ENCODE measurements around the gene PID1. TPM values are rescaled to one million over a fixed set of nuclear protein-coding genes. Genes with fewer than 3 reads are reported as not detected.

PID1 gene, protein sequence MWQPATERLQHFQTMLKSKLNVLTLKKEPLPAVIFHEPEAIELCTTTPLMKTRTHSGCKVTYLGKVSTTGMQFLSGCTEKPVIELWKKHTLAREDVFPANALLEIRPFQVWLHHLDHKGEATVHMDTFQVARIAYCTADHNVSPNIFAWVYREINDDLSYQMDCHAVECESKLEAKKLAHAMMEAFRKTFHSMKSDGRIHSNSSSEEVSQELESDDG
- 32.3 and 35.6 TPM in 2 replicates for total RNA-seq (2014; rRNA removed)
- polyA plus RNA-seq (2012) = 44.5 TPM

DNA sequence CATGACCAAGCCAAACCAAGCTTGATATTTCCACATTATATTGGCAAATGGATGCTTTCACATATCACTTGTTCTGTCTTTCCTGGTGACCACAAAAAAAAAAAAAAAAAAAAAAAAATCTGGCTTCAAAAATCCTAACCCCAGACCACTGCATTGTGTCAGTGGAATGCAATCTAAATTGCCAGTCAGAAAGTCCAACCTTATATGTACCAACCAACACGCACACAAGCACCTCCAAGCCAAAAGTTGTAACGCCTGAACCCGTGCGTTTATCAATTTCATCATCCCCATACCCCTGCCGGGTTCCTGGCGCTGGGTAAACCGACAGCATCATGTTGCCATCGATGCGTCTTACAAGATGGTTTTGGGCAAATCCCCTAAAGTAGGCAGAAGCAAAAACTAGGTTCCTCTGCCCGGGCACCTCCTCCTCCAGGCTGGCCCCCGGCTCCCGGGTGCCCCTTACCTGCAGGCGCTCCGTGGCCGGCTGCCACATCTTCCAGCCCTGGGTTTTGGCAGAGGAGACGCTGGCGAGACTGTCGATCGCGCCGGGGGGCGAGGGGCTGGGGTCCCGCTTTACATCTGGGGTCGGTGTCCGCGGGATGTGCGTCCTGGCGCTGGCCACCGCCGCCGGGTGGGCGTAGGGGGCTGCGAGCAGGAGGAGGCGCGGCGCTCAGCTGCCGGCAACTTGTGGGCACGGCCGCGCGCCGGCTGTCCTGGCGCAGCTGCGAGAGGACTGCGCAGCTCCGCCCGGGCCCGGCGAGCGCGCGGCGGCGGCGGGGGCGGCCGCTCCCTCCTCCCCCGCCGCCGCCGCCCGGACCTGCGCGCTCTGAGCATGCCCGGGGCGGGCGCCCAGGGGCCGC lies at the start of gene PID1:
PID1 (minus strand) TSS at position 737 of the 860 bp plus-strand sequence; CDS start at position 493, 244 bp downstream.
- peak; percentile 58 for DNase-seq (ENCODE audit: low read depth)

DNA sequence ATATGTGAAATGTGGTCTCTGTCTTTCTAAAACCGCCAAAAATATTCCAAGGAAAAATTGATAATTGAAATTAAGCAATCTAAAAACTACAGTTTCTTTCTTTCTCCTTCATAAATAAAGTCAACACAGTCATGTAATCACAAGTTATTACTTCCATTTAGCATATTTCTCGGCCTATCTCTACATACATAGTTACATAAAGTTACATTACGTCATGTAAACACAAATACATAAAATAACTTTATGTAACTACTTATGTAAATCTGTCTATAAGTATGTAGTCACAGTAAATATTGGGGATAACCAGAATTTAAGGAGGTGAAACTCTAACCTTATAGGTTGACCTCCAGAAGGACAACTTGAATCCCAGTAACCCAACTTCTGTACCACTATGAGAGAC lies 48.5 kb upstream of the PID1 start:
- no peak for DNase-seq (ENCODE audit: low read depth)

DNA sequence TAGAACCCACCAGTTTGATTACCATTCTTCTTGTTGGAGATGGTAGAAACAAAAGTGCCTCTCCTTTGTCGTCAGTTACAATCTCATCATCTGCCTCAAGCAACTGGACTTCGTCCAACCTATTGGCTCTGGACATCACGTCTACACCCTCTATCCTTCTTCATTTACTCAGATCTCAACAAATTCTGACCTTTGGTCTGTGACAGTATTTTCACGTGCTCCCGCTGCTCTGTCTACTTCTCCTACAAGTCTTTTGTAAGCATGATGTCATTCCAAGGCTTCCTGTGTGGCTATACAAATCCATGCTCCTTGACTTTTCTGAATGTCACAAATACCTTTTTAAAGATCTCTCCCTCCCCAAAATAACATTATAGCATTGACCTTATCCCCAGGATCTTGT lies 43.0 kb upstream of the PID1 start:
- no peak for DNase-seq (ENCODE audit: low read depth)

DNA sequence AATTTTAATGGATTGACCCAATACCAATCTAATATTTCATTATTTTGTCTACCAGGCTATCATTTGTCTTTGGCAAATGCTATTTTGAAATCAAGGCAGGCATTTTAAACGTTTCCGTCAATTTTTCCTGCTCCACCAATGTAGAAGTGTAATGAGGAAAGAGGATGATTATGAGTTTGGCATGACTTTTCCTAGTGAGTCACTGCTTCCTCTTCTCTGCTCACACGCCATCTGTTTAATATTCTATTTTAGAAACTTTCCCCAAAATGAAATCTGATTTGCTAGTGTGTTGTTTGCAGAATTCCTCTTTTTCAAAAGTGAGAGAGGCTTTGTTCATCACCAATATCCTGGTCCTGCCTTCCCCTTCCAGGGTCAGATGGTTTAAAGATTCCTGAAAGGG lies 42.5 kb upstream of the PID1 start:
- DNase-seq (ENCODE audit: low read depth) = peak; percentile 77

DNA sequence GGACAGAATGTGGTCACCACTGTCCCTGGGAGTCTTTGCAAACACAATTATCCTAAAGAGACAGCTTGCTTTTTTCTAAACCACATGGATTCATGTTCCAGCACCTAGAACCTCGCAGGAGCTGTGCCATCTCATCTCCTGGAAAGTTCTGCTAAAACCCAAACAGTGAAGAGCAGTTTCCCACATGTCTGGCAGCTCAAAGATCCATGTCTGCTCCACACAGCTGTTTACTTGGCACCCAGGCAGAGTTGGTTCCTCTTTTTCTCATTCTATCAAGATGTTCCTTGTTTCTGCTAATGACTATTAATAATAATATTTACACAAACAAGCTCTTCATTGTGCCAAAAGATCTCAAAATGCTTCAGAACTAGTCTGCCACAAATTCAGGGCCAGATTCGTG lies 30.1 kb upstream of the PID1 start:
- DNase-seq (ENCODE audit: low read depth) = peak; percentile 10

DNA sequence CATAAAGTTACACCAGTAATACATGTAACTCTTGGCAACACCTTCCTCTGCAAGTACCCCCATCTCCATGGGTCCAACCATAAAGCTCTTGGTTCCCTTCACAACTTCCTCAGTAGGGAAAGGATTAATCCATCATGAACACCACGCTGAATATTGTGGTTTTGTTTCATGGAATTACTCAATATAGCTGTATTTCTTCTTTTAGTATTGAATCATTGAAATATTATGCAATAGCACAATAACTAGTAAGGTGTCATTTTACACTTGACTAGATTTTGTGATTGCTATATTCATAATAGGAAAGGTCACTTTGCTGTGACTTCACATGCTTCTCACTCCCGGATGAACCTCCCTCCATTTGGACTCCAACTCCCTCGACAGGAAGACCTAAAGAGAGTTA lies 29.7 kb upstream of the PID1 start:
- DNase-seq (ENCODE audit: low read depth) = peak; percentile 58

DNA sequence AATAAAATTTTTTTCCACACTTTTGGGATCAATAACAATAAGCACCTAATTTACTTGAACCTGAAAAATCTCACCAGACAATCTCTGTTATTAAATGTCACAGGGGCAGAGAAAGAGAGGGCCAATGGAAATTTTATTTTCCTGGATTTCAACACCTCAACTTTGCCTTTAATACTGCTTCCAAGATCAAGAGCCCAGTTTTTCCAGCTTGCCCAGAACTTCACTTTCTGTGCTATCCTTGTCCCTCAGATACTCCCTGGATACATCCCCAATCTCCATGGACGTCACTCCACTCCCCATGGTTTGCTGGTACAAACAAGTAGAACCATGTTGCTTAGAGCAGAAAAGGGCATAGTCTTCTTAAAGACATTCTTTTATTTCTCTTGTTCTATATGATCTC lies 29.3 kb upstream of the PID1 start:
- no peak for DNase-seq (ENCODE audit: low read depth)

DNA sequence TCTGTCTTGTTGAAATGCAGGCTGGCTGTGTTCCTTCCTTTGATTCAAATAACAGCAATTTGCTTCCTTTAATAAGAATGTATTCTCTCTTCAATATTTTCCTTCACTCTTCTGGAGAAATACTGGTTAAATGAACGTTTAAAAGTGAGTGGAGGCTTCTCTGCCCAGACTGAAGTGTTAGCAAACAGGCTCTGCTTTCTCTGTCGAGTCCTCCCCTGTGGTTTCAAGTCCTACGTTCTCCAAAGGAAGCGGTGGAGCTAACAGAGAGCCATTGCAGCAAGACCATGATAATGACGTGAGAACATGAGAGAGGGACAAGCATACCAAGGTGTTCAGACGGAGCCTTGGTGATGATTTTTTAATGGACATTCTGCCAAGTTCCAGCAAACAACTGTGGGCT lies 26.2 kb upstream of the PID1 start:
- DNase-seq (ENCODE audit: low read depth) = no peak

DNA sequence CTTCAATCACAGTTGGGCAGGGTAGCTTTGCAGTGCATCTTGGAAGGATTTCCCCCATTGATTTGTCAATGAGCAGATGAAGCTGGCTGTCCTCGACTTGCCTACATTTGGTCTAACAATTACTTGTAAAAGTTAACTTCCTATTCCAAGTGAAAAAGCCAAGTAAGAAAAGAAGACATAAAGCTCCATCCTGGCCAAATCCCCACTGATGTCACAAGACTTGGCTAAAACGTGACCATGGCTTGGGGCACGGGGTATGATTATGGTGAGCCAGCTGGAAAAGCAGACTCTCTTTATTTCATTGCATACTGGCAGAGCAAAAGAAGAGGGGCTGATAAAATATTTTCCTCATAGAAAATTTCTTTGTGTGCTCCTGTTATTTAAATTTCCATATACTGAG lies 25.4 kb upstream of the PID1 start:
- DNase-seq (ENCODE audit: low read depth) = no peak

DNA sequence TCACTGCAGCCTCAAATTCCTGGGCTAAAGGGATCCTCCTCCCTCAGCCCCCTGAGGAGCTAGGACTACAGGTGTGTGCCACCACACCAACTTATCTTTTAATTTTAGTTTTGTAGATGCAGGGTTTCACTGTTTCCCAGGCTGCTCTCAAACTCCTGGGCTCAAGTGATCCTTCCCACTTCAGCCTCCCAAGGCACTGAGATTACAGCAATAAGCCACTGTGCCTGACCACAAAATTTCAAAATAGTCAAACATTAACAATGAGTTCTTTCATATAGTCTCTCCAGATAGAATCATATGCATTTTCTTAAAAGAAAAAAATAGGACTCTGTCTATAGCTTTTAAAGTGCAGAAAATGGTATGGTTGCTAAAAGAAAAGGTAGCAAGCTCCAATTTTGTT lies 24.9 kb upstream of the PID1 start:
- DNase-seq (ENCODE audit: low read depth) = peak; percentile 45

DNA sequence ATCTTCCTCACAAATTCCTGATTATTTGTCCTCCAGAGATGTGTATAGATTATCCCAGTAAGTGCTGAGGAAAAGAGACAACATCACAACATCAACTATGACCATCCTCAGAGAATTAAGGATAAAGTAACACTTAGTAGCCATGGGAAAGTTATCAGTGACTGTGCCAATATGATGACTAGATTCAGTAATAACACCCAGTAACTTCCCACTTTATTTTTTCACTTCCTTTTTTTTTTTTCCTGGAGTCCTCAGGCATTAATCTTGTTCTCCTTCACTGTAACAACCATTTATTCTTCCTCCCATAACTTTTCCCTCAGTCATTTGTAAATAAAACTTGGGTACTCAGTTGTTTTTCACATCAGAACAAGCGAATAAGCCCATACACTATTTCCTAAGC lies 16.7 kb upstream of the PID1 start:
- no peak for DNase-seq (ENCODE audit: low read depth)

DNA sequence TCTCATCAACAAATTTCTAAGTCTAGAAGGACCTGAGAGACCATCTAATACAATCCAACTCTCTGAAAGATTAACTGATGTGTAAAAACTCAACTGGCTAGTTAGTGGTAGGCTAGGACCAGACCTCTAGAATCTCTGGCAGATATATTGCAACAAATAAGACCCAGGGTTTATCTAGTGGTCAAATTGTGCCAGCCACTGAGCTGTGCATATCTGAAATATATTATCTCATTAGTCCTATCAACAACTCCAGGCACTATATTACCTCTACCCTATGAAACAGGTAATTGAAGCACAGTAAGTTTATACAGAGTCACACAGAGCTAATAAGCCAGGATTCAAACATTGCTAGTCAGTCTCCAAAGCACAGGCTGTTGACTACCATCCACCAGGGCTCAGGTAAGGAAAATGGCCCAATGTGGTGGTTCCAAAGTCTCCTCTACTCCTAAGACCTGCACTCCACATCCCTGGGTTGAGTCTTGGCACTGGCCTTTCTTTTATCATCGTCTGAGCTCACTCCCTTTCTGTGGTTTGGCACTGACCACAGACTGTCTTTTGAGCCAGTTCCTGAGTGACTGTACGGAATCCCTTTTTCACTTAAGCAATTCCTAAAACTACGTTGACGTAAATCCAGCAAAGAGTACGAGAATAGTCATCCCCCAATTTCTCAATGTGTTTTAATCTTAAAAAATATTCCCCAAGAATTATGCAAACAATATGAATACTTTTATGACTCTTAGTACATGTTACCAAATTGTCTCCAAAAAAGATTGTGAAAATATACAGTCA lies 11.9 kb upstream of the PID1 start:
- peak; percentile 93 for DNase-seq (ENCODE audit: low read depth)

DNA sequence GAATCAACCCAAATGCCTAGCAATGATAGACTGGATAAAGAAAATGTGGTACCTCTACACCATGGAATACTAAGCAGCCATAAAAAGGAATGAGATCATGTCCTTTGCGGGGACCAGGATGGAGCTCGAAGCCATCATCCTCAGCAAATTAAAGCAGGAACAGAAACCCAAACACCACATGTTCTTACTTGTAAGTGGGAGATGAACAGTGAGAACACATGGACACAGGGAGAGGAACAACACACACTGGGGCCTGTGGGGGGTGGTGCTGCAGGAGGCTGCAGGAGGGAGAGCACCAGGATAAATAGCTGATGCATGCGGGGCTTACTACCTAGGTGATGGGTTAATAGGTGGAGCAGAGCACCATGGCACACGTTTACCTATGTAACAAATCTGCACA lies 8.4 kb upstream of the PID1 start:
- no peak for DNase-seq (ENCODE audit: low read depth)

DNA sequence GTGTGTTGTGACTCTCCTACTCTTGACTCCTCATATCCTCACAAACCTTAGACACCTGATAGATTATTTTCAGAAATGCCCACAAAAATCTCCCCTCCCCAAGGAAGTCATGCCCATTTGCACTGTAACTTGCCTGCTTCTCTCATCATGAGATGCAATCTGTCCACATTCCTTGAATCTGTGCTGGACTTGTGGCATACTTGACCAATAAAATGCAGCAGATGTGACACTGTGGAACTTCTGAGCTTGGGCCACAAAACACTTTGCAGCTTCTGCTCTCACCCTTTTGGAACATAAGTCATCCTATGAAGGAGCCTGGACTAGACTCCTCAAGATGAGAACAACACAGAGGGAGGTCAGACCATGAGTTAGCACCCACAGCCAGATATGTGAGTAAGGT lies 4.4 kb upstream of the PID1 start:
- no peak for DNase-seq (ENCODE audit: low read depth)

DNA sequence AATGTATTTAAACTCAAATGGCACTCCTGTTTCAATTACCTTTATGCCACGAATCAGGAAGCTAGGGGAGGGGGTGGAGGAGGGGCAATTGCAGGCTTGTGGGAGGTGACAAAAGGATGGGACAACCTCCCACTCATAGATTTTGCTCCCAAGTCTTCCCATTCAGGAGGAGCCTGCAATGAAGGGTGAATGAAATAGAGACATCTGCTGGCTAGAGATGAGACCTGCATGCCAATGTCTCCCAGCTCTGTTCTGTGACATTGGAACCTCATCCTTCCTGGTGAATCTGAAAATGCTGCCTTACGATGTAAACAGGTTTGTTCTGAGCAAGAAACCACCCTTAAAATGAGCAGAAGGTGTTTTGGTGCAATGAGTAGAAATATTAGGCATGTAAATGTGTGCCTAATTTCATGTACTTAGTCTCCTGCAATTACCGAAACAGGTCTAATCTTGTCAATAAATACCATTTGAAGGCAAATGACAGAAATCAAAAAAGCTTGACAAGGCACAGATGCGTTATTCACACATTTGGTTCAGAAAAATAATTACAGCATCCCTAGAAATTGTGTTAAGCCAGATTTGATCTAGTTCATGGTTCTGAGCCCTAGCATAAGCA lies 2.7 kb upstream of the PID1 start:
- peak; percentile 85 for DNase-seq (ENCODE audit: low read depth)

DNA sequence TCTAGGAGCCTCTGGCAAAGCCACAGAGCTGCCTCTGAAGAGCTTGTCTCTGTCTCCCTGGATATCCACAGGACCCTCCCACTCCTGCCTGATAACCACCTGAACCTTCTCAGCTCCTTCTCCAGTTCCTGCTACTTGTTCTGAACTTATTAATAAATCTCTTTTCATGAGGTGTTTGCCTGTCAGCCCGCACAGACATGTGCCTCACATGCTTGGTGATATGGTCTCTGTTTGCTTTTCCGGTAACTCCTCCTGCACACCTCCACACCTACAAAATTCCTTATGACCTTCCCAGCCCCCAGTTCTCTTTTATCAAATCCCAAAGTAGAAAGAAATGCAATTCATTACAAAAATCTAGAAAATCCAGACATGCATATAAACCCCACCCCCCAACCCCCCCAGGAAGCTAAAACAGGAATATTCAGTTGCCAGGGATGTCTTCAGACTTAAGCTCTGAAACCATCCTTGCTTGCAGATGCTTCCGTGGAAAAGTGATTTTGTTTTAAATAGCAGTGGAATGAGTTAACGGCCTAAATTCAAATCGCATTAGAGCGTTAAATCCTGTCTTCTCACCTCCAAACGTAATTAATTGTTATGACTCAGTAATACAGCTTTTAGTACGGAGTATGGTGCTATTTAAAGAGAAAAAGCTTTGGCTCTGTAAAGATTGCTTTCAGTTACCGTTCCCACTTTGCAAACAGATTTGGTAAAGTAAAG lies 2.1 kb upstream of the PID1 start:
- no peak for DNase-seq (ENCODE audit: low read depth)

DNA sequence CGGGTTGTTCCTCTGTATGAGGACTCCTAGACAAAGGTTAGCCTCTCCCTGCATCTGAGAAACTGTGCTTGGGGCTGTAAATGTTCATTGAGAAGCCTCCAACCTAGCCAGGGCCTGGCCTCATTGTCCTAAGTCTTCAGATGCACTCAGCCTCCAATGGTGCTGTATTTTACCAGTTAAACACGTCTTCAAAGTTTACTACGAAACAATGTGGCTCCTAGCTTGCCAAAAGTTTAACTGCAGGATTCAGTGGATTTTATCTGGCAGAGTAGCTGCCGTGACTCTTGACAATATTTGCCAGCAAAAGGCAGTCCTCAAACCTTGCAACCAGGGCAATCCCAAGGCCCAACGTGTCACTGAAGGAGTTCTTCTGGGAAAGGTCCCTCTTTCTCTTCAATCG lies 1.1 kb downstream of the PID1 start:
- DNase-seq (ENCODE audit: low read depth) = no peak

DNA sequence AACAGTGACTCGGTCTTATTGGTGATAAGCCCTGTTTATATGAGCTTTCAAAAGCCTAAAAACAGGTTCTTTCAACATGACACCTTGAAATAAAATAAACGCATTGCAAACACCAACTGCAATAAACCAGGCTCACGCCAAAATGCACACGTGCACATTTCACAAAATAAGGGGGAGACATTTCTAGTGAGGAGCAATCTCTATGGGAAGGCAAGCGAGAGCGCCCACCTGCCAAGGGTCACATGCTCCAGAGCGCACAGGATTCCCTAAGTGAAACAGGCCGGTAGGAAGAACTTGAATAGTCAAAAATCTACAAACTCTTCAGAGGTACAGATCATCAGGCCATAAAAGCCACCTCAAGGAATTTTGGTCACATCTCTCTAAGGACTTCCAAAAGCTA lies 1.9 kb downstream of the PID1 start:
- no peak for DNase-seq (ENCODE audit: low read depth)

DNA sequence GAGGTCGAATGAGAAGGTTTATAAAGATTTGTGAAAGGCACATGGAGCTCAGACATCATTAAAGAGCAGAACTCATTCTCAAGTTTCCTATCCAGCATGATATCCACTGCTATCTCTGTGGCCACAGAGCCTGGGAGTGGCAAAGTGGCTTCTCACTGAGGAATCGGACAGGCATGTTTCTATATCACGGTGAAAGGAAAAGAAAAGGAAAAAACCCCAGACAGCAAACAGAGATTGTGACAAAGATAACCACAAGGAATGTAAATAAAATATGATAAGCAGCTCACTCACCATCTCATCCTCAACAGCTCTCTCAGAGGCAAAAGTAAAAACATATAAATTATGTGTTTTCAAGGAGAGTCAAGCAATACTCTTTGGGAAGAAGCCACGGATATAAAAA lies 2.5 kb downstream of the PID1 start:
- peak; percentile 78 for DNase-seq (ENCODE audit: low read depth)

DNA sequence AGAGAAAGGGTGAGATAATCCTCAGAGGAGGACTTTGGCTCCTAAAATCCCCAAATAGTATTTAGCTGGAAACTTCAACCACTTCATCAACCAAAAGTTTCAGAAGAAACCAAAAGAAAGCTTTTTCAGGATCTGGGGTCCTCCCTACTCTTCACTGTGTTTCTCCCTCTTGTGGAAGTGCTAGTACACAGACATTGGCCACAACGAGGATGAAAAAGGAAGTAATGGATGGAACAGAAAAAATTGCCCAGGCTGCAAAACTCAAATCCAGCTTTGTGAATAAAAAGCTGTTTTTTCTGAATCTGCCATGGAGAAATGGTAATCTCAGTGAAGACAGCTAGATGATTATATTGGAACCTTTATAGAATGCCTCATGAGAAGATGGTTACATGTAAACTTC lies 4.0 kb downstream of the PID1 start:
- DNase-seq (ENCODE audit: low read depth) = no peak

DNA sequence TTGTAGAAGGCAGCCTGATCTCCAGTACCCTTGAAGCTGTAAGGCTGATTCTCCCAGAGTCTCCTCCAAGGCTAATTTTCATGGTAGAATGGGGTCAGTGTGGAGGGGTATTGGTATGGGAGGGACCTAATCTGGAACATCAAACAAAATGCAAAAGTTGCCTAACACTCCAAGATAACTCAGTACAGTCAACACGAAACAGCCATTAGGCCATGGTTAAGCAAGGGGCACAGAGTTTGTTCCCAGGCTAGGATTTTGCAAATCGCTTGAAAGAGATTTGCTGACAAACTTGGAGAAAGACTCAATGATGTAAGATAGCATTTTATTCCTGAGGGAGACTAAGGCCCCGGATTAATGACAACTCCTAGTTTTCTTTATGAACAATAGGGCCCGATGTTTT lies 5.4 kb downstream of the PID1 start:
- DNase-seq (ENCODE audit: low read depth) = no peak
